Thyroid gland (tissue), 4 donors: Measurements from ENCODE around the gene RNF19B. TPM values are rescaled to one million over a fixed set of nuclear protein-coding genes. Genes with fewer than 3 reads are reported as not detected.
A peak's percentile ranks its signal among the peaks of the same experiment; 100 is the strongest.

Experiments used
- DNase-seq, 2 donors: peaks; one replicate each; pipeline ENCODE4 v3.0.0-alpha.2; 2019
- H3K27ac ChIP-seq, 3 donors: fragments of 200-600 bp; sonication (generic); 1 replicate in 2 of 3; 2 replicates in 1 of 3; pipeline ENCODE4 v1.5.1; 2016 to 2019; ENCODE audit warnings: mild to moderate bottlenecking in 1 of 3, moderate library complexity in 1 of 3
- H3K27me3 ChIP-seq: fragments of 200-600 bp; sonication (generic); one replicate; pipeline ENCODE4 v1.5.1; 2019
- H3K36me3 ChIP-seq, 2 donors: fragments of 200-600 bp; sonication (generic); one replicate each; pipeline ENCODE4 v1.5.1; 2016 to 2019
- H3K4me1 ChIP-seq, 2 donors: fragments of 200-600 bp; sonication (generic); one replicate each; pipeline ENCODE4 v1.5.1; 2017 to 2019
- H3K4me3 ChIP-seq, 3 donors: fragments of 200-600 bp; sonication (generic); replicated peaks in 1 of 3; 1 replicate in 2 of 3; 2 replicates in 1 of 3; pipeline ENCODE4 v1.5.1; 2016; ENCODE audit warnings: mild to moderate bottlenecking in 1 of 3
- H3K9me3 ChIP-seq: fragments of 200-600 bp; sonication (generic); one replicate; pipeline ENCODE4 v1.5.1; 2017
- CTCF ChIP-seq, 6 experiments: fragments of 200-600 bp in 3 of 6; fragments of 450-650 bp in 3 of 6; sonication (generic) in 3 of 6; IDR thresholded peaks; one replicate each; pipeline ENCODE4 v1.5.1; 2016 to 2019; ENCODE audit warnings: antibody characterized with exemption in 6 of 6, mild to moderate bottlenecking in 2 of 6, inconsistent platforms in 1 of 6, moderate library complexity in 1 of 6
- POLR2A ChIP-seq, 2 donors: fragments of 450-650 bp; IDR thresholded peaks; one replicate each; pipeline ENCODE4 v1.6.1; 2017; ENCODE audit warnings: antibody characterized with exemption in 2 of 2, mild to moderate bottlenecking in 2 of 2, moderate library complexity in 1 of 2
- WGBS, 2 donors: methylation state at CpG; one replicate each; pipeline ENCODE4 v1.1.5; 2017; 5-methylcytosine and 5-hydroxymethylcytosine counted together
- intact Hi-C: fragments of 100-400 bp; cut with DNase I; formaldehyde crosslinking; loops from one replicate; pipeline ENCODE4 v1.15.1; 2023
- total RNA-seq, 4 donors: library from RNA; depleted of rRNA; stranded (reverse); fragments of >200 nt; gene quantifications; one replicate each; pipeline ENCODE4 v1.2.3, GENCODE V29; 2016

RNF19B gene
- total RNA-seq, 4 donors from 2014 or later, result 13.6 to 24.6 (median 22.4) TPM

GRCh38 chr1:32887623-32888022 lies 77.0 kb downstream of the RNF19B start:
- WGBS, 2 donors, result 72 to 76% methylated on average over 12 of the region's 12 CpGs
- Histone ChIP-seq H3K36me3 (no peaks in the 10 kb centered on the region), H3K27me3 (peaks cover 11% of the 10 kb centered on the region), H3K9me3 (no peaks in the 10 kb centered on the region), H3K4me3 (no peak overlapping the region), H3K4me1 (peaks cover 0 to 6% of the 10 kb centered on the region in 2 donors), H3K27ac (no peak overlapping the region)
- no peak for DNase-seq
- no peak for TF ChIP-seq POLR2A (IDR thresholded peaks at IDR 0.05)
- no peak for TF ChIP-seq CTCF (IDR thresholded peaks at IDR 0.05)
- intact Hi-C loops, result no loop called here

GRCh38 chr1:32886828-32887414 lies 77.7 kb downstream of the RNF19B start:
- intact Hi-C loops, result no loop called here
- no peak for DNase-seq
- 47 to 61% methylated on average over 9 to 16 of the region's 19 CpGs for WGBS, 2 donors
- Histone ChIP-seq H3K9me3 (no peaks in the 10 kb centered on the region), H3K4me1 (peaks cover 0 to 9% of the 10 kb centered on the region in 2 donors), H3K36me3 (no peaks in the 10 kb centered on the region), H3K27me3 (peaks cover 11% of the 10 kb centered on the region), H3K27ac (no peak overlapping the region), H3K4me3 (no peak overlapping the region)
- TF ChIP-seq POLR2A (IDR thresholded peaks at IDR 0.05) (no peak), CTCF (IDR thresholded peaks at IDR 0.05) (peak in 1 of 6 experiments; percentile 6)

Other genes starting within 250 kb of the RNF19B start
- 10 to 100 TPM; 42.8 to 76.0 (median 50.3) TPM for gene YARS1, start 147.5 kb downstream of the RNF19B start, total RNA-seq
- gene S100PBP, start 147.2 kb downstream of the RNF19B start, total RNA-seq, result 10 to 100 TPM; 27.3 to 41.9 (median 34.7) TPM
- gene FNDC5, start 93.9 kb downstream of the RNF19B start, total RNA-seq, result 1 to 10 TPM in 3 of 4 donors, under 1 TPM in 1; 0.27 to 4.0 (median 1.5) TPM
- gene HPCA, start 78.3 kb downstream of the RNF19B start, total RNA-seq, result not detected
- 100 to 1,000 TPM in 2 of 4 donors, 10 to 100 TPM in 2; 32.6 to 158 (median 101) TPM for gene TMEM54, start 63.4 kb downstream of the RNF19B start, total RNA-seq
- gene AK2, start 72.1 kb upstream of the RNF19B start, total RNA-seq, result 100 to 1,000 TPM; 214 to 308 (median 256) TPM
- 10 to 100 TPM in 1 of 4 donors, 1 to 10 TPM in 3; 4.9 to 13.6 (median 5.3) TPM for gene AZIN2, start 116.3 kb upstream of the RNF19B start, total RNA-seq
- 1 to 10 TPM; 6.0 to 9.9 (median 6.9) TPM for gene TRIM62, start 217.2 kb upstream of the RNF19B start, total RNA-seq